C4-2B (cell line): ENCODE data around the gene NASP.

Experiments used
- H3K27ac ChIP-seq: fragments of 450-650 bp; 2 replicates; pipeline ENCODE4 v1.5.1; 2017
- ZFX ChIP-seq: fragments of 450-650 bp; IDR thresholded peaks from 2 replicates; pipeline ENCODE4 v1.6.1; 2017
- TF ChIP-seq, protein P1 (sequence below): fragments of 450-650 bp; conservative IDR thresholded peaks from 2 replicates; pipeline ENCODE4 v1.5.1; 2017; ENCODE audit warnings: mild to moderate bottlenecking

Gene NASP

DNA sequence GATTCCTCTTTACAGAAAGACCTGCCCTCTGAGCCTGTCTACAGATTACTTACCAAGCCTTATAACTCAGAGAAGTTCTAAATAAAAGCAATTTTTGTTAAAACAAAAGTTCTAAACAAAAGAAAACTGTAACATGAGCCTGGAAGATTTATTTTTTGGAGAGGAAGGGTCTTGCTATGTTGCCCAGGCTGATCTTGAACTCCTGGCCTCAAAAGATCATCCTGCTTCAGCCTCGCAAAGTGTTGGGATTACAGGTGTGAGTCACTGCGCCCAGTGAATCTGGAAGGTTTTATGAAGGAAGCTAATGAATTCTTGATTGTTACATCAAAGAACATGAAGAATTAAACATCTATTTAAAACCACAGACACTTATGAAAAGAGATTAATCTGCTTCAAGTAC, 75.4 kb downstream of the NASP start:
- no peak overlapping the region for H3K27ac ChIP-seq
- TF ChIP-seq, protein P1, sequence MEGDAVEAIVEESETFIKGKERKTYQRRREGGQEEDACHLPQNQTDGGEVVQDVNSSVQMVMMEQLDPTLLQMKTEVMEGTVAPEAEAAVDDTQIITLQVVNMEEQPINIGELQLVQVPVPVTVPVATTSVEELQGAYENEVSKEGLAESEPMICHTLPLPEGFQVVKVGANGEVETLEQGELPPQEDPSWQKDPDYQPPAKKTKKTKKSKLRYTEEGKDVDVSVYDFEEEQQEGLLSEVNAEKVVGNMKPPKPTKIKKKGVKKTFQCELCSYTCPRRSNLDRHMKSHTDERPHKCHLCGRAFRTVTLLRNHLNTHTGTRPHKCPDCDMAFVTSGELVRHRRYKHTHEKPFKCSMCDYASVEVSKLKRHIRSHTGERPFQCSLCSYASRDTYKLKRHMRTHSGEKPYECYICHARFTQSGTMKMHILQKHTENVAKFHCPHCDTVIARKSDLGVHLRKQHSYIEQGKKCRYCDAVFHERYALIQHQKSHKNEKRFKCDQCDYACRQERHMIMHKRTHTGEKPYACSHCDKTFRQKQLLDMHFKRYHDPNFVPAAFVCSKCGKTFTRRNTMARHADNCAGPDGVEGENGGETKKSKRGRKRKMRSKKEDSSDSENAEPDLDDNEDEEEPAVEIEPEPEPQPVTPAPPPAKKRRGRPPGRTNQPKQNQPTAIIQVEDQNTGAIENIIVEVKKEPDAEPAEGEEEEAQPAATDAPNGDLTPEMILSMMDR = no peak
- TF ChIP-seq ZFX = no peak

DNA sequence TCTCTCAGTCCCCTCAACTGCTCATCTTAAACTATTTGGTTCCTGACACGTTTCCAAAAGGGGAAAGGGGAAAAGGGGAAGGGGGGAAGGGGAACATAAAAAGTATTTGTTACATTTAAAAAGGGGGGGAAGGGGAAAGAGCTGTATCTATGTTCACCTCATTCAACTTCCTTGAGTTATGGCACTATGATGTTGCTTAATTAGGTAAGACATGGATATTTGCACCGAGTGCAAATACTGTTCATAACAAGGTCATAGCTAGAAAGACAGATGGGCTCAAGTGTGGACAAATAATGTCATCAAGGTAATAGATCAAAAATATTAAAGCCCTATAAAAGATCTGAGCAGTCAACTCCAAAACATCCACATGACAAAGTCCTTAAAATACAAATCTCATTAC, 76.5 kb downstream of the NASP start:
- TF ChIP-seq, protein P1 = no peak
- no peak for TF ChIP-seq ZFX
- H3K27ac ChIP-seq = no peak overlapping the region

DNA sequence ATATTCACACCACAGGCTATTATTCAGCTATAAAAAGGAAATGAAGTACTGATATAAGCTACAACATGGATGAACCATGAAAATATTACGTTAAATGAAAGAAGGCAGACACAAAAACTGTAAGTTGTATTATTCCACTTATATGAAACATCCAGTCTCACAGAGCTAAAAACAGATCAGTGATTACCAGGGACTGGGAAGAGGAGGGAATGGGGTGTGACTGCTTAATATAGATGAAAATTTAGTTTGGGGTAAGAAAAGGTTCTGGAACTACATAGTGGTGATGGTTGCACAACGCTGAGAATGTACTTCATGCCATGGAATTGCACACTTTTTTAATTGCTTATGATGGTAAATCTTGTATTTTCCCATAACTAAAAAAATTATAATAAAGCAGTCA, 83.0 kb downstream of the NASP start:
- no peak overlapping the region for H3K27ac ChIP-seq
- TF ChIP-seq, protein P1 = no peak

DNA sequence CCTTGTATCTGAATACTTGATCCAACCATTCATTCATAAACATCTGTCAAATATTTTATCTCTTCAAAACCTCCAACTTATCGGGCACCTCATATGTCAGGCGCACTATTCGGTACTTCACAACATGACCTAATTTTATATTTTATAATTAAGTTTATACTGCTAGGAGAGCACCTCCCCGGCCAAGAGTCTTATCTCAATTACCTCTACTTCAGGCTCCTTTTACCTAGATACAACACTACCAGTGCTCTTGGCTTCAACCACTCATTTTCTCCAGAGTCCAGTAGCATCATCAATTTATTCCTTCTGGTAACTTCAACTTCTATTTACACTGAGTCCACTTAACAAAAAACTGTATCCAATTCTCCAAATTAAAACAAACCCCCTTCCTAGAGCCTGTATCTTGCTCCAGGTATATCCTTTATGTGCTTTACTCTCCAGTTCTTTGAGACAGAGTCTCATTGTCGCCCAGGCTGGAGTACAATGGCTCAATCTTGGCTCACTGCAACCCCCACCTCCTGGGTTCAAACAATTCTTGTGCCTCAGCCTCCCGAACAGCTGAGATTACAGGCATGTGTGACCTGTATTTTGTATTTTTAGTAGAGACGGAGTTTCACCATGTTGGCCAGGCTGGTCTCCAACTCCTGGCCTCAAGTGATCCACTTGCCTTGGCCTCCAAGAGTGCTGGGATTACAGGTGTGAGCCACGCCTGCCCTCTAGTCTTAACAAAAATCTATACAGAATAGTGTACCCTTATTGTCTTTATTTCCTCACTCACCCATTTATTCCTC, 83.7 kb downstream of the NASP start:
- no peak overlapping the region for H3K27ac ChIP-seq
- no peak for TF ChIP-seq ZFX
